T-helper 2 cell treated with Interferon-gamma antibody and Interleukin-4, amounts not matched to agents 100 ng/mL and 5 ng/mL, for 36 hours (primary cell): ENCODE measurements around the gene MAST4. TPM values are rescaled to one million over a fixed set of nuclear protein-coding genes. Genes with fewer than 3 reads are reported as not detected.

Experiments
- intact Hi-C: fragments of 100-400 bp; cut with micrococcal nuclease; formaldehyde crosslinking; loops from one replicate; pipeline ENCODE4 v1.15.1; 2023
- total RNA-seq: library from RNA; stranded (reverse); gene quantifications from 2 replicates; pipeline ENCODE4 v1.2.3, GENCODE V29; 2022

Gene MAST4
- total RNA-seq, 1 donor from 2014 or later, result 14.0 TPM

- intact Hi-C loops, result no loop called here
Measured at GRCh38 chr5:67058998-67059743, 463.0 kb downstream of the MAST4 start.

- intact Hi-C loops, result no loop called here
Measured at GRCh38 chr5:67059744-67060490, 463.7 kb downstream of the MAST4 start.

GRCh38 chr5:67061511-67061910 is 465.3 kb downstream of the MAST4 start:
- intact Hi-C loops, result no loop called here

- intact Hi-C loops, result no loop called here
Measured at GRCh38 chr5:67063055-67063454, 466.9 kb downstream of the MAST4 start.

GRCh38 chr5:67063791-67064190 is 467.6 kb downstream of the MAST4 start:
- intact Hi-C loops, result no loop called here

GRCh38 chr5:67065237-67065636 is 469.0 kb downstream of the MAST4 start:
- intact Hi-C loops, result no loop called here

- intact Hi-C loops, result no loop called here
Measured at GRCh38 chr5:67065696-67066095, 469.5 kb downstream of the MAST4 start.

GRCh38 chr5:67066815-67067214 is 470.6 kb downstream of the MAST4 start:
- intact Hi-C loops, result no loop called here

GRCh38 chr5:67073045-67073680 is 477.0 kb downstream of the MAST4 start:
- intact Hi-C loops, result no loop called here

- intact Hi-C loops, result no loop called here
Measured at GRCh38 chr5:67077296-67077695, 481.1 kb downstream of the MAST4 start.

- intact Hi-C loops, result no loop called here
Measured at GRCh38 chr5:67081261-67081660, 485.1 kb downstream of the MAST4 start.

- intact Hi-C loops, result no loop called here
Measured at GRCh38 chr5:67082941-67083340, 486.7 kb downstream of the MAST4 start.

GRCh38 chr5:67085616-67086015 is 489.4 kb downstream of the MAST4 start:
- intact Hi-C loops, result no loop called here

- intact Hi-C loops, result no loop called here
Measured at GRCh38 chr5:67089200-67089725, 493.1 kb downstream of the MAST4 start.

GRCh38 chr5:67090040-67090439 is 493.8 kb downstream of the MAST4 start:
- intact Hi-C loops, result no loop called here

- intact Hi-C loops, result no loop called here
Measured at GRCh38 chr5:67090593-67090992, 494.4 kb downstream of the MAST4 start.

- intact Hi-C loops, result no loop called here
Measured at GRCh38 chr5:67092535-67092934, 496.3 kb downstream of the MAST4 start.

GRCh38 chr5:67093279-67093678 is 497.1 kb downstream of the MAST4 start:
- intact Hi-C loops, result no loop called here

- intact Hi-C loops, result no loop called here
Measured at GRCh38 chr5:67094476-67095300, 498.5 kb downstream of the MAST4 start.

GRCh38 chr5:67095346-67096171 is 499.4 kb downstream of the MAST4 start:
- intact Hi-C loops, result no loop called here
